ENCODE results near the gene ACOT13. TPM values are rescaled to one million over a fixed set of nuclear protein-coding genes. Genes with fewer than 3 reads are reported as not detected.
"Not testable (repeated sequence)": the region's sequence is repeated elsewhere in the genome, so short reads cannot be mapped to it uniquely, and the experiment has no call there.

The ACOT13 gene
- total RNA-seq, 2 donors from 2014 or later = 8.8 to 15.9 TPM

- 99% methylated on average over 3 of the region's 3 CpGs for WGBS
- intact Hi-C loops (cut with DNase I) = loop anchor here (5.0 kb wide), 1 partner anchor 49 kb away; the partner anchor contains the start of gene GMNN
- H3K4me3 ChIP-seq = no peak overlapping the region
- no peak for DNase-seq (ENCODE audit: low spot score)
- H3K27ac ChIP-seq = no peak overlapping the region
- H3K36me3 ChIP-seq = no peaks in the 10 kb centered on the region
- TF ChIP-seq, protein P1, sequence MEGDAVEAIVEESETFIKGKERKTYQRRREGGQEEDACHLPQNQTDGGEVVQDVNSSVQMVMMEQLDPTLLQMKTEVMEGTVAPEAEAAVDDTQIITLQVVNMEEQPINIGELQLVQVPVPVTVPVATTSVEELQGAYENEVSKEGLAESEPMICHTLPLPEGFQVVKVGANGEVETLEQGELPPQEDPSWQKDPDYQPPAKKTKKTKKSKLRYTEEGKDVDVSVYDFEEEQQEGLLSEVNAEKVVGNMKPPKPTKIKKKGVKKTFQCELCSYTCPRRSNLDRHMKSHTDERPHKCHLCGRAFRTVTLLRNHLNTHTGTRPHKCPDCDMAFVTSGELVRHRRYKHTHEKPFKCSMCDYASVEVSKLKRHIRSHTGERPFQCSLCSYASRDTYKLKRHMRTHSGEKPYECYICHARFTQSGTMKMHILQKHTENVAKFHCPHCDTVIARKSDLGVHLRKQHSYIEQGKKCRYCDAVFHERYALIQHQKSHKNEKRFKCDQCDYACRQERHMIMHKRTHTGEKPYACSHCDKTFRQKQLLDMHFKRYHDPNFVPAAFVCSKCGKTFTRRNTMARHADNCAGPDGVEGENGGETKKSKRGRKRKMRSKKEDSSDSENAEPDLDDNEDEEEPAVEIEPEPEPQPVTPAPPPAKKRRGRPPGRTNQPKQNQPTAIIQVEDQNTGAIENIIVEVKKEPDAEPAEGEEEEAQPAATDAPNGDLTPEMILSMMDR (IDR thresholded peaks at IDR 0.05) = no peak
- TF ChIP-seq POLR2A (IDR thresholded peaks at IDR 0.05) (no peak), POLR2AphosphoS5 (IDR thresholded peaks at IDR 0.05) (no peak)
- no peaks in the 10 kb centered on the region for H3K4me1 ChIP-seq (replicated peaks)
- no peaks in the 10 kb centered on the region for H3K27me3 ChIP-seq (replicated peaks; ENCODE audit: insufficient read depth)
- H3K9me3 ChIP-seq = no peaks in the 10 kb centered on the region
Measured at GRCh38 chr6:24723270-24723669, 56.4 kb downstream of the ACOT13 start.

DNA sequence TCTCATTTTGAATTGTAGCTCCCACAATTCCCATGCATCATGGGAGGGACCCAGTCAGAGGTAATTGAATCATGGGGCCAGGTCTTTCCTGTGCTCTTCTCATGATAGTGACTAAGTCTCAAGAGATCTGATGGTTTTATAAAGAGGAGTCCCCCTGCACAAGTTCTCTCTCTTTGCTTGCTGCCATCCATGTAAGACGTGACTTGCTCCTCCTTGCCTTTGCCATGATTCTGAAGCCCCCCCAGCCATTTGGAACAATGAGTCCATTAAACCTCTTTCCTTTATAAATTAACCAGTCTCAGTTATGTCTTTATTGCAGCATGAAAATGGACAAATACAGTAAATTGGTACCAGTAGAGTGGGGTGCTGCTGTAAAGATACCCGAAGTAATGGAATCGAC, 63.8 kb downstream of the ACOT13 start:
- H3K27ac ChIP-seq; H3K36me3 ChIP-seq; H3K4me1 ChIP-seq (replicated peaks); intact Hi-C loops (cut with DNase I); DNase-seq (ENCODE audit: low spot score); H3K27me3 ChIP-seq (replicated peaks; ENCODE audit: insufficient read depth); H3K9me3 ChIP-seq; H3K4me3 ChIP-seq: not testable (repeated sequence)
- 96% methylated on average over 3 of the region's 3 CpGs for WGBS

- H3K27ac ChIP-seq; H3K4me1 ChIP-seq (replicated peaks); H3K4me3 ChIP-seq; H3K36me3 ChIP-seq; H3K27me3 ChIP-seq (replicated peaks; ENCODE audit: insufficient read depth); H3K9me3 ChIP-seq; DNase-seq (ENCODE audit: low spot score); intact Hi-C loops (cut with DNase I): not testable (repeated sequence)
- WGBS = 89% methylated on average over 6 of the region's 6 CpGs
Measured at GRCh38 chr6:24731456-24732134, 64.7 kb downstream of the ACOT13 start.

GRCh38 chr6:24734166-24734565, 67.3 kb downstream of the ACOT13 start:
- no peaks in the 10 kb centered on the region for H3K36me3 ChIP-seq
- DNase-seq (ENCODE audit: low spot score) = peak; percentile 58
- H3K27me3 ChIP-seq (replicated peaks; ENCODE audit: insufficient read depth) = no peaks in the 10 kb centered on the region
- no peaks in the 10 kb centered on the region for H3K4me1 ChIP-seq (replicated peaks)
- whole genome bisulfite sequencing = 50% methylated on average over 1 of the region's 1 CpG
- TF ChIP-seq POLR2A (IDR thresholded peaks at IDR 0.05) (no peak), POLR2AphosphoS5 (IDR thresholded peaks at IDR 0.05) (peak; percentile 89)
- no peak overlapping the region for H3K4me3 ChIP-seq
- peak overlapping the region; percentile 27 to 75 for H3K27ac ChIP-seq
- intact Hi-C loops (cut with DNase I) = no loop called here
- no peaks in the 10 kb centered on the region for H3K9me3 ChIP-seq

DNA sequence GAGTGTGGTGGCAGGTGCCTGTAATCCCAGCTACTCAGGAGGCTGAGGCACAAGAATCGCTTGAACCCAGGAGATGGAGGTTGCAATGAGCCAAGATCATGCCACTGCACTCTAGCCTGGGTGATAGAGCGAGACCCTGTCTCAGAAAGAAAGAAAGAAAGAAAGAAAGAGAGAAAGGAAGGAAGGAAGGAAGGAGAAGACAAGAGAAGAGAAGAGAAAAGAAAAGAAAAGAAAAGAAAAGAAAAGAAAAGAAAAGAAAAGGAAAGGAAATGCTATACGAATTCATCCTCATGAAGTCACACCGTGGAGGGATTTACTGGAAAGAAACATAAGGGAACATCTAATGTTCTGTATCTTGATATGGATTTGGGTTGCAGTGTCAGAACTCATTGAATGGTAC, 67.8 kb downstream of the ACOT13 start:
- H3K27me3 ChIP-seq (replicated peaks; ENCODE audit: insufficient read depth); H3K4me1 ChIP-seq (replicated peaks); DNase-seq (ENCODE audit: low spot score); H3K4me3 ChIP-seq; H3K36me3 ChIP-seq; intact Hi-C loops (cut with DNase I); H3K9me3 ChIP-seq: not testable (repeated sequence)
- H3K27ac ChIP-seq = peak overlapping the region; percentile 27 to 75
- WGBS = 94% methylated on average over 4 of the region's 4 CpGs

GRCh38 chr6:24738741-24739140, 71.9 kb downstream of the ACOT13 start:
- whole genome bisulfite sequencing = 37% methylated on average over 3 of the region's 3 CpGs
- Histone ChIP-seq H3K4me1 (replicated peaks) (no peaks in the 10 kb centered on the region), H3K36me3 (no peaks in the 10 kb centered on the region), H3K4me3 (no peak overlapping the region), H3K27ac (peak overlapping the region; percentile 25 to 42), H3K27me3 (replicated peaks; ENCODE audit: insufficient read depth) (no peaks in the 10 kb centered on the region), H3K9me3 (no peaks in the 10 kb centered on the region)
- TF ChIP-seq POLR2AphosphoS5 (IDR thresholded peaks at IDR 0.05) = peak; percentile 70
- TF ChIP-seq, protein P1 (IDR thresholded peaks at IDR 0.05) = no peak
- no peak for TF ChIP-seq POLR2A (IDR thresholded peaks at IDR 0.05)
- peak; percentile 65 for DNase-seq (ENCODE audit: low spot score)
- intact Hi-C loops (cut with DNase I) = no loop called here

- no peaks in the 10 kb centered on the region for H3K36me3 ChIP-seq
- H3K27ac ChIP-seq = no peak overlapping the region
- DNase-seq (ENCODE audit: low spot score) = no peak
- no peak for TF ChIP-seq POLR2AphosphoS5 (IDR thresholded peaks at IDR 0.05)
- no peak for TF ChIP-seq POLR2A (IDR thresholded peaks at IDR 0.05)
- no peaks in the 10 kb centered on the region for H3K27me3 ChIP-seq (replicated peaks; ENCODE audit: insufficient read depth)
- intact Hi-C loops (cut with DNase I) = no loop called here
- no peaks in the 10 kb centered on the region for H3K4me1 ChIP-seq (replicated peaks)
- no peak overlapping the region for H3K4me3 ChIP-seq
- no peaks in the 10 kb centered on the region for H3K9me3 ChIP-seq
Measured at GRCh38 chr6:24740861-24741260, 74.0 kb downstream of the ACOT13 start.
